Suprapubic skin (tissue), 3 donors: ENCODE data around the gene SULF2.

ENCODE experiments used
- CTCF ChIP-seq, 2 donors: fragments of 200-600 bp in 1 of 2; fragments of 450-650 bp in 1 of 2; sonication (generic) in 1 of 2; IDR thresholded peaks; one replicate each; pipeline ENCODE4 v1.5.1; 2016 to 2019; ENCODE audit warnings: antibody characterized with exemption in 2 of 2, mild to moderate bottlenecking in 1 of 2, moderate library complexity in 1 of 2
- POLR2AphosphoS5 ChIP-seq, 3 donors: sonication (generic); formaldehyde crosslinking; IDR thresholded peaks; one replicate each; pipeline ENCODE4 v1.6.1; 2017; ENCODE audit warnings: antibody characterized with exemption in 3 of 3

DNA sequence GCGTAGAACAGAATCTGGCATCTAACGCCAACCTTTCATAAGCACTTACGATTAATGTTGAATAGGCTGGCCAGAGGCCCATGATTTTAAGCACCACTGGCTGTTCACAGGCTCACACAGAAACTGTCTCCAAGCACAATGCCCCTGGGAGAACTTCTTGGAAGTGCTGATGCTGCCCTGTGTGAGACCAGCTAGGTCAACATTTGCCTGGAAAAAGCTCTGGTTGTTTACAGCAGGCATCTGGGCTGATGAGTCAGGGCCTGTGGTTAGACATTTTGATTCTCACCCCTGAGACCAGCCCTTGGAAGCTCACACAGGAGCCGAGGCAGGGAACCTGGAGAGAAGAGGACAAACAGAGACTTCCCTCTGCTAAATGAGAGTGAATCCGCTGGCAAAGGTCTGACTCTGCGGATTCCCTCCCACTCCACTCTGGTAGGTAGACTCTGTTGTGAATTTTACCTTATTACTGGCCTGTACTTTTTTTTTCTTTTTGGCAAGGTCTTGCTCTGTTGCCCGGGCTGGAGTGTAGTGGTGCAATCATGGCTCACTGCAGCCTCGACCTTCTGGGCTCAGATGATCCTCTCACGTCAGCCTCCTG, 6.8 kb upstream of the SULF2 start:
- peak in 1 of 3 donors; percentile 55 for TF ChIP-seq POLR2AphosphoS5 (IDR thresholded peaks at IDR 0.05)
- no peak for TF ChIP-seq CTCF (IDR thresholded peaks at IDR 0.05)
